Lung (tissue), 12 donors: ENCODE results near the gene DDX41. TPM values are rescaled to one million over a fixed set of nuclear protein-coding genes. Genes with fewer than 3 reads are reported as not detected.

ENCODE experiments used
- ATAC-seq: fragments of 200-7000 bp; cut with Tn5 transposase; one replicate; pipeline ENCODE4 v1.9.1; 2020; ENCODE audit warnings: moderate number of reproducible peaks; ENCODE audit not compliant: insufficient read depth, low FRiP score
- DNase-seq, 3 donors: peaks; one replicate each; pipeline ENCODE4 v3.0.0-alpha.2; 2013 to 2017
- H3K27ac ChIP-seq, 2 donors: one replicate each; pipeline ENCODE4 v1.5.1; 2013; ENCODE audit warnings: mild to moderate bottlenecking in 2 of 2, moderate library complexity in 2 of 2, control low read depth in 1 of 2, inconsistent platforms in 1 of 2, low read depth in 1 of 2, low read length in 1 of 2
- H3K27me3 ChIP-seq, 3 donors: one replicate each; pipeline ENCODE4 v1.5.1; 2013; ENCODE audit warnings: low read length in 2 of 3; ENCODE audit not compliant: control insufficient read depth in 3 of 3, insufficient read depth in 3 of 3
- H3K36me3 ChIP-seq, 4 donors: one replicate each; pipeline ENCODE4 v1.5.1; 2013; ENCODE audit warnings: low read length in 4 of 4, mild to moderate bottlenecking in 1 of 4, moderate library complexity in 1 of 4; ENCODE audit not compliant: control insufficient read depth in 4 of 4, insufficient read depth in 4 of 4
- H3K4me1 ChIP-seq, 5 donors: one replicate each; pipeline ENCODE4 v1.5.1; 2013; ENCODE audit warnings: low read length in 5 of 5, mild to moderate bottlenecking in 2 of 5, moderate library complexity in 1 of 5; ENCODE audit not compliant: control insufficient read depth in 5 of 5, insufficient read depth in 5 of 5
- H3K4me3 ChIP-seq: one replicate; pipeline ENCODE4 v1.5.1; 2013; ENCODE audit warnings: mild to moderate bottlenecking, control low read depth, moderate library complexity
- H3K9ac ChIP-seq, 2 donors: one replicate each; pipeline ENCODE4 v1.5.1; 2013; ENCODE audit warnings: low read length in 2 of 2, control low read depth in 1 of 2; ENCODE audit not compliant: insufficient read depth in 1 of 2
- H3K9me3 ChIP-seq, 4 donors: one replicate each; pipeline ENCODE4 v1.5.1; 2013; ENCODE audit warnings: low read length in 3 of 4, mild to moderate bottlenecking in 1 of 4, moderate library complexity in 1 of 4; ENCODE audit not compliant: control insufficient read depth in 4 of 4, insufficient read depth in 3 of 4
- WGBS, 2 donors: extraction: QIAGEN DNeasy Blood & Tissue Kit; methylation state at CpG; one replicate each; pipeline ENCODE4 v1.1.7; 2013; 5-methylcytosine and 5-hydroxymethylcytosine counted together
- polyA plus RNA-seq, 2 donors: library from polyadenylated mRNA; stranded (reverse); fragments of 200-250 nt; gene quantifications; one replicate each; pipeline ENCODE4 v1.2.1, GENCODE V29; 2013
- total RNA-seq, 2 donors: library from RNA; depleted of rRNA in 1 of 2; stranded (reverse); fragments of >200 nt in 1 of 2; gene quantifications; one replicate each; pipeline ENCODE4 v1.2.1, GENCODE V29; 2014 to 2021
- TF ChIP-seq, protein P1 (sequence below): IDR thresholded peaks from 2 replicates; pipeline ENCODE4 v1.5.1; 2012; ENCODE audit warnings: mild to moderate bottlenecking; ENCODE audit errors: control extremely low read depth, extremely low read depth
- donor health status: control.
- donor health status: control.
- donor health status: Bipolar disorder and iron deficiency.
- donor health status: healthy.
- donor health status: DM: yes; HTN: yes; CAD: no.

Gene DDX41
- total and polyA plus RNA-seq, 4 donors, result 63.2 to 110 (median 73.6) TPM

- ATAC-seq, result peak; percentile 39
- peaks cover 1 to 8% (median 5%) of the 10 kb centered on the region in 4 donors for H3K36me3 ChIP-seq
- no peaks in the 10 kb centered on the region for H3K9me3 ChIP-seq
- WGBS, 2 donors, result 62 to 70% methylated on average over 4 of the region's 4 CpGs
- H3K4me3 ChIP-seq, result no peak overlapping the region
- H3K27ac ChIP-seq, result peak overlapping the region; percentile 24 to 90
- H3K27me3 ChIP-seq, result no peaks in the 10 kb centered on the region
- DNase-seq, result peak in 2 of 3 donors; percentile 68 to 71
- no peak overlapping the region for H3K9ac ChIP-seq
- TF ChIP-seq, protein P1, sequence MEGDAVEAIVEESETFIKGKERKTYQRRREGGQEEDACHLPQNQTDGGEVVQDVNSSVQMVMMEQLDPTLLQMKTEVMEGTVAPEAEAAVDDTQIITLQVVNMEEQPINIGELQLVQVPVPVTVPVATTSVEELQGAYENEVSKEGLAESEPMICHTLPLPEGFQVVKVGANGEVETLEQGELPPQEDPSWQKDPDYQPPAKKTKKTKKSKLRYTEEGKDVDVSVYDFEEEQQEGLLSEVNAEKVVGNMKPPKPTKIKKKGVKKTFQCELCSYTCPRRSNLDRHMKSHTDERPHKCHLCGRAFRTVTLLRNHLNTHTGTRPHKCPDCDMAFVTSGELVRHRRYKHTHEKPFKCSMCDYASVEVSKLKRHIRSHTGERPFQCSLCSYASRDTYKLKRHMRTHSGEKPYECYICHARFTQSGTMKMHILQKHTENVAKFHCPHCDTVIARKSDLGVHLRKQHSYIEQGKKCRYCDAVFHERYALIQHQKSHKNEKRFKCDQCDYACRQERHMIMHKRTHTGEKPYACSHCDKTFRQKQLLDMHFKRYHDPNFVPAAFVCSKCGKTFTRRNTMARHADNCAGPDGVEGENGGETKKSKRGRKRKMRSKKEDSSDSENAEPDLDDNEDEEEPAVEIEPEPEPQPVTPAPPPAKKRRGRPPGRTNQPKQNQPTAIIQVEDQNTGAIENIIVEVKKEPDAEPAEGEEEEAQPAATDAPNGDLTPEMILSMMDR, result no peak
- H3K4me1 ChIP-seq, result peaks cover 6 to 23% (median 15%) of the 10 kb centered on the region in 5 donors
Observed at GRCh38 chr5:177545487-177546257, 28.9 kb upstream of the DDX41 start.

- H3K9ac ChIP-seq, result no peak overlapping the region
- peaks cover 6 to 34% (median 17%) of the 10 kb centered on the region in 5 donors for H3K4me1 ChIP-seq
- no peaks in the 10 kb centered on the region for H3K27me3 ChIP-seq
- ATAC-seq, result no peak
- no peaks in the 10 kb centered on the region for H3K9me3 ChIP-seq
- TF ChIP-seq, protein P1, result no peak
- peaks cover 3 to 13% (median 8%) of the 10 kb centered on the region in 4 donors for H3K36me3 ChIP-seq
- no peak overlapping the region for H3K27ac ChIP-seq
- 95 to 96% methylated on average over 4 of the region's 4 CpGs for WGBS, 2 donors
- H3K4me3 ChIP-seq, result no peak overlapping the region
- no peak for DNase-seq
Observed at GRCh38 chr5:177542816-177543465, 26.2 kb upstream of the DDX41 start.

- DNase-seq, result no peak
- 51 to 78% methylated on average over 3 of the region's 3 CpGs for WGBS, 2 donors
- Histone ChIP-seq H3K36me3 (peaks cover 12 to 30% (median 23%) of the 10 kb centered on the region in 4 donors), H3K27me3 (no peaks in the 10 kb centered on the region), H3K4me1 (peaks cover 0 to 34% (median 4%) of the 10 kb centered on the region in 5 donors), H3K4me3 (no peak overlapping the region), H3K9me3 (no peaks in the 10 kb centered on the region), H3K27ac (no peak overlapping the region), H3K9ac (no peak overlapping the region)
- TF ChIP-seq, protein P1, result no peak
- ATAC-seq, result no peak
Observed at GRCh38 chr5:177540438-177540837, 23.7 kb upstream of the DDX41 start.
